HG03280 (cell line): ENCODE measurements around the gene CCDC198.

ENCODE experiments used
- ATAC-seq: cut with Tn5 transposase; IDR thresholded peaks from one replicate; pipeline ENCODE4 v1.9.1; 2021; ENCODE audit warnings: mild to moderate bottlenecking, moderate library complexity; ENCODE audit not compliant: unreplicated experiment

The CCDC198 gene

GRCh38 chr14:57464008-57464730, 29.5 kb downstream of the CCDC198 start:
- ATAC-seq, result no peak

- ATAC-seq, result no peak
Measured at GRCh38 chr14:57462551-57462950, 31.1 kb downstream of the CCDC198 start.

GRCh38 chr14:57461777-57462320, 31.8 kb downstream of the CCDC198 start:
- ATAC-seq, result no peak

- no peak for ATAC-seq
Measured at GRCh38 chr14:57435923-57436322, 57.7 kb downstream of the CCDC198 start.

GRCh38 chr14:57420986-57421385, 72.7 kb downstream of the CCDC198 start:
- no peak for ATAC-seq

GRCh38 chr14:57420033-57420432, 73.6 kb downstream of the CCDC198 start:
- ATAC-seq, result no peak
